WTC11 (cell line): ENCODE results near the gene HIPK3. TPM values are rescaled to one million over a fixed set of nuclear protein-coding genes. Genes with fewer than 3 reads are reported as not detected.

Experiments used
- ATAC-seq: fragments of 200-7000 bp; cut with Tn5 transposase; 2 replicates; pipeline ENCODE4 v1.10.0; 2021; ENCODE audit warnings: mild to moderate bottlenecking, moderate library complexity
- CTCF ChIA-PET: fragments of 300-600 bp; sonication (Branson Sonifier 250); formaldehyde crosslinking; loops from one replicate; lab custom pipeline; 2021; ENCODE audit warnings: antibody characterized with exemption; lab: Charles Lee
- POLR2A ChIA-PET: fragments of 350-600 bp; sonication (Branson Sonifier 250); formaldehyde crosslinking; loops from one replicate; lab custom pipeline; 2021; ENCODE audit warnings: antibody characterized with exemption; lab: Charles Lee
- DNase-seq: peaks from one replicate; pipeline ENCODE4 v3.0.0; 2021; ENCODE audit warnings: low spot score
- H3K27ac Mint-ChIP-seq: 2 replicates; pipeline ENCODE4 v1.8.0; 2021; ENCODE audit warnings: mixed read lengths
- H3K27me3 Mint-ChIP-seq: 2 replicates; pipeline ENCODE4 v1.8.0; 2021; ENCODE audit warnings: low read depth, mild to moderate bottlenecking, moderate library complexity, mixed read lengths
- H3K36me3 Mint-ChIP-seq: 2 replicates; pipeline ENCODE4 v1.8.0; 2021; ENCODE audit warnings: mixed read lengths
- H3K4me1 Mint-ChIP-seq: 2 replicates; pipeline ENCODE4 v1.8.0; 2022; ENCODE audit warnings: mixed read lengths
- H3K4me3 Mint-ChIP-seq: 2 replicates; pipeline ENCODE4 v1.8.0; 2021; ENCODE audit warnings: mild to moderate bottlenecking, moderate library complexity, mixed read lengths
- H3K9me3 Mint-ChIP-seq: 2 replicates; pipeline ENCODE4 v1.8.0; 2021; ENCODE audit warnings: mixed read lengths
- ATF2 ChIP-seq: sonication (generic); formaldehyde crosslinking; IDR thresholded peaks from 2 replicates; pipeline ENCODE4 v1.8.1; 2022; ENCODE audit warnings: low read depth, missing genetic modification reagents, borderline replicate concordance
- CBFB ChIP-seq: sonication (generic); formaldehyde crosslinking; IDR thresholded peaks from 2 replicates; pipeline ENCODE4 v1.8.1; 2022; ENCODE audit warnings: mild to moderate bottlenecking, low read depth, missing genetic modification reagents
- CREM ChIP-seq: sonication (generic); formaldehyde crosslinking; IDR thresholded peaks from 2 replicates; pipeline ENCODE4 v1.8.1; 2022; ENCODE audit warnings: mild to moderate bottlenecking, missing genetic modification reagents, moderate library complexity
- ETV6 ChIP-seq: sonication (generic); formaldehyde crosslinking; IDR thresholded peaks from 2 replicates; pipeline ENCODE4 v1.8.1; 2022; ENCODE audit warnings: mild to moderate bottlenecking, missing genetic modification reagents
- FOXJ3 ChIP-seq: sonication (generic); formaldehyde crosslinking; IDR thresholded peaks from 2 replicates; pipeline ENCODE4 v1.9.0; 2021; ENCODE audit warnings: missing genetic modification reagents, mild to moderate bottlenecking, borderline replicate concordance
- GTF2I ChIP-seq: fragments of 250-450 bp; sonication (Bioruptor Pico); conservative IDR thresholded peaks from 2 replicates; pipeline ENCODE4 v1.4.0; 2021; ENCODE audit warnings: mild to moderate bottlenecking
- IRF2 ChIP-seq: sonication (generic); formaldehyde crosslinking; IDR thresholded peaks from 2 replicates; pipeline ENCODE4 v1.8.0; 2022; ENCODE audit warnings: low read depth, missing genetic modification reagents, borderline replicate concordance
- NR2C2 ChIP-seq: sonication (generic); formaldehyde crosslinking; IDR thresholded peaks from 2 replicates; pipeline ENCODE4 v1.8.0; 2022; ENCODE audit warnings: mild to moderate bottlenecking, missing genetic modification reagents
- PRRX2 ChIP-seq: fragments of 250-450 bp; sonication (Bioruptor Pico); IDR thresholded peaks from 2 replicates; pipeline ENCODE4 v1.8.0; 2021; ENCODE audit warnings: mild to moderate bottlenecking
- SMAD4 ChIP-seq: sonication (generic); formaldehyde crosslinking; IDR thresholded peaks from 2 replicates; pipeline ENCODE4 v1.8.0; 2022; ENCODE audit warnings: mild to moderate bottlenecking, missing genetic modification reagents
- TCF7 ChIP-seq: sonication (generic); formaldehyde crosslinking; IDR thresholded peaks from 2 replicates; pipeline ENCODE4 v1.8.0; 2022; ENCODE audit warnings: mild to moderate bottlenecking, low read depth, missing genetic modification reagents, moderate library complexity
- TEAD4 ChIP-seq: sonication (generic); formaldehyde crosslinking; IDR thresholded peaks from 2 replicates; pipeline ENCODE4 v1.8.0; 2022; ENCODE audit warnings: mild to moderate bottlenecking, missing genetic modification reagents
- ZNF138 ChIP-seq: sonication (generic); formaldehyde crosslinking; conservative IDR thresholded peaks from 2 replicates; pipeline ENCODE4 v1.8.1; 2022; ENCODE audit warnings: mild to moderate bottlenecking, moderate library complexity, missing genetic modification reagents
- ZNF263 ChIP-seq: sonication (generic); formaldehyde crosslinking; IDR thresholded peaks from 2 replicates; pipeline ENCODE4 v1.8.1; 2022; ENCODE audit warnings: low read depth, mild to moderate bottlenecking, moderate library complexity, missing genetic modification reagents
- ZNF396 ChIP-seq: fragments of 250-450 bp; sonication (Bioruptor Pico); IDR thresholded peaks from 2 replicates; pipeline ENCODE4 v1.8.0; 2021; ENCODE audit warnings: mild to moderate bottlenecking, moderate library complexity, borderline replicate concordance
- total RNA-seq: library from RNA; stranded (reverse); gene quantifications from 3 replicates; pipeline ENCODE4 v1.2.3, GENCODE V29; 2021
- TF ChIP-seq, protein P1 (sequence below): fragments of 250-450 bp; sonication (Bioruptor Pico); IDR thresholded peaks from 2 replicates; pipeline ENCODE4 v1.9.0; 2021; ENCODE audit warnings: moderate library complexity, mild to moderate bottlenecking, inconsistent platforms, borderline replicate concordance
- TF ChIP-seq, protein P2 (sequence below): sonication (generic); formaldehyde crosslinking; IDR thresholded peaks from 2 replicates; pipeline ENCODE4 v1.8.0; 2022; ENCODE audit warnings: mild to moderate bottlenecking, missing genetic modification reagents
- TF ChIP-seq, protein P3 (sequence below): sonication (generic); formaldehyde crosslinking; IDR thresholded peaks from 2 replicates; pipeline ENCODE4 v1.8.1; 2023; ENCODE audit warnings: mild to moderate bottlenecking, missing genetic modification reagents, moderate library complexity
- TF ChIP-seq, protein P4 (sequence below): sonication (generic); formaldehyde crosslinking; IDR thresholded peaks from 2 replicates; pipeline ENCODE4 v1.8.0; 2022; ENCODE audit warnings: missing genetic modification reagents
- TF ChIP-seq, protein P5 (sequence below): sonication (generic); formaldehyde crosslinking; conservative IDR thresholded peaks from 2 replicates; pipeline ENCODE4 v1.8.1; 2023; ENCODE audit warnings: mild to moderate bottlenecking, low read depth, missing genetic modification reagents, moderate library complexity

Gene HIPK3
- total RNA-seq, 1 experiment from 2014 or later: 24.1 TPM

DNA sequence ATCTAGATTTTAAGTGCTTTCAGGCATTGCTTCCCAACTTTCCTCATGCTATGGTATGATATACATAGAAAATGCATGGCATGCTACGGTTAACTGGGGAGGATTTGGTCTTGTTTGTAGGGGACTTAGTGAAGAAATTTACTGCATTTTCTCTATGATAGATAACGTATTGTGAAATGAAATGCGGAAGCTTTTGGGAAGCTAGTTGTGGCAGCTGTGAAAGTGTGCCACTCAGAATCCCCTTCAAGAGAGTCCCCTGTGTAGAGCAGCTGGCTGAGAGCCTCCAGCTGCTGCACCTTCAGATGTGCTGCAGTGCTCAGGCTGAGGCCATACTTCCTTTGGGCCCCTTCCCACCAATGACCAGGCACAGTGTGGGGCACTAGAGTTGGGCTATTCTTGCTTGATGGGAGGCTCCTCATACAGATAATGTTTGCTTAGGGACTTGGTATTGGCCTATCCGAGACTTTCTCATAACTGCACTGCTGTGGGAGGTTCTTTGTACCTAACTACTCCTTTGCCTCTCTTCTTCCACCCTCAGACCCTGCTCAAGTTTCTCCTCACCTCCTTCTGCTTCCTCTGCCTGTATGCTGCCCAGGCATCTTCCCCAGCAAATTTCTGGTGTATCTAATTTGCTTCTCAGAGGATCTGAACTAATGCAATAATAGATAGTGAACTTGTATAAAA lies 67.3 kb downstream of the HIPK3 start:
- POLR2A ChIA-PET: no interaction called here
- Mint-ChIP-seq H3K9me3 (no peaks in the 10 kb centered on the region), H3K27me3 (no peaks in the 10 kb centered on the region), H3K4me3 (no peak overlapping the region), H3K4me1 (peaks cover 14% of the 10 kb centered on the region), H3K27ac (no peak overlapping the region), H3K36me3 (no peaks in the 10 kb centered on the region)
- ATAC-seq (peak; percentile 82), DNase-seq (no peak)
- CTCF ChIA-PET: no interaction called here
- TF ChIP-seq PRRX2 (CRISPR knock-in tag) (no peak), TEAD4 (CRISPR knock-in tag) (no peak), CREM (CRISPR knock-in tag) (no peak), FOXJ3 (CRISPR knock-in tag) (no peak), GTF2I (CRISPR knock-in tag) (no peak), TCF7 (CRISPR knock-in tag) (no peak), ZNF263 (CRISPR knock-in tag) (no peak), ZNF396 (CRISPR knock-in tag) (no peak), NR2C2 (no peak), IRF2 (CRISPR knock-in tag) (no peak), SMAD4 (no peak), ATF2 (CRISPR knock-in tag) (no peak), ZNF138 (CRISPR knock-in tag) (no peak), ETV6 (CRISPR knock-in tag) (no peak), CBFB (CRISPR knock-in tag) (no peak)
- TF ChIP-seq, protein P1, sequence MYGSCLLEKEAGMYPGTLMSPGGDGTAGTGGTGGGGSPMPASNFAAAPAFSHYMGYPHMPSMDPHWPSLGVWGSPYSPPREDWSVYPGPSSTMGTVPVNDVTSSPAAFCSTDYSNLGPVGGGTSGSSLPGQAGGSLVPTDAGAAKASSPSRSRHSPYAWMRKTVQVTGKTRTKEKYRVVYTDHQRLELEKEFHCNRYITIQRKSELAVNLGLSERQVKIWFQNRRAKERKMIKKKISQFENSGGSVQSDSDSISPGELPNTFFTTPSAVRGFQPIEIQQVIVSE (CRISPR knock-in tag): no peak
- TF ChIP-seq, protein P2, sequence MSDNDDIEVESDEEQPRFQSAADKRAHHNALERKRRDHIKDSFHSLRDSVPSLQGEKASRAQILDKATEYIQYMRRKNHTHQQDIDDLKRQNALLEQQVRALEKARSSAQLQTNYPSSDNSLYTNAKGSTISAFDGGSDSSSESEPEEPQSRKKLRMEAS (CRISPR knock-in tag): no peak
- TF ChIP-seq, protein P3, sequence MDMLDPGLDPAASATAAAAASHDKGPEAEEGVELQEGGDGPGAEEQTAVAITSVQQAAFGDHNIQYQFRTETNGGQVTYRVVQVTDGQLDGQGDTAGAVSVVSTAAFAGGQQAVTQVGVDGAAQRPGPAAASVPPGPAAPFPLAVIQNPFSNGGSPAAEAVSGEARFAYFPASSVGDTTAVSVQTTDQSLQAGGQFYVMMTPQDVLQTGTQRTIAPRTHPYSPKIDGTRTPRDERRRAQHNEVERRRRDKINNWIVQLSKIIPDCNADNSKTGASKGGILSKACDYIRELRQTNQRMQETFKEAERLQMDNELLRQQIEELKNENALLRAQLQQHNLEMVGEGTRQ: no peak
- TF ChIP-seq, protein P4, sequence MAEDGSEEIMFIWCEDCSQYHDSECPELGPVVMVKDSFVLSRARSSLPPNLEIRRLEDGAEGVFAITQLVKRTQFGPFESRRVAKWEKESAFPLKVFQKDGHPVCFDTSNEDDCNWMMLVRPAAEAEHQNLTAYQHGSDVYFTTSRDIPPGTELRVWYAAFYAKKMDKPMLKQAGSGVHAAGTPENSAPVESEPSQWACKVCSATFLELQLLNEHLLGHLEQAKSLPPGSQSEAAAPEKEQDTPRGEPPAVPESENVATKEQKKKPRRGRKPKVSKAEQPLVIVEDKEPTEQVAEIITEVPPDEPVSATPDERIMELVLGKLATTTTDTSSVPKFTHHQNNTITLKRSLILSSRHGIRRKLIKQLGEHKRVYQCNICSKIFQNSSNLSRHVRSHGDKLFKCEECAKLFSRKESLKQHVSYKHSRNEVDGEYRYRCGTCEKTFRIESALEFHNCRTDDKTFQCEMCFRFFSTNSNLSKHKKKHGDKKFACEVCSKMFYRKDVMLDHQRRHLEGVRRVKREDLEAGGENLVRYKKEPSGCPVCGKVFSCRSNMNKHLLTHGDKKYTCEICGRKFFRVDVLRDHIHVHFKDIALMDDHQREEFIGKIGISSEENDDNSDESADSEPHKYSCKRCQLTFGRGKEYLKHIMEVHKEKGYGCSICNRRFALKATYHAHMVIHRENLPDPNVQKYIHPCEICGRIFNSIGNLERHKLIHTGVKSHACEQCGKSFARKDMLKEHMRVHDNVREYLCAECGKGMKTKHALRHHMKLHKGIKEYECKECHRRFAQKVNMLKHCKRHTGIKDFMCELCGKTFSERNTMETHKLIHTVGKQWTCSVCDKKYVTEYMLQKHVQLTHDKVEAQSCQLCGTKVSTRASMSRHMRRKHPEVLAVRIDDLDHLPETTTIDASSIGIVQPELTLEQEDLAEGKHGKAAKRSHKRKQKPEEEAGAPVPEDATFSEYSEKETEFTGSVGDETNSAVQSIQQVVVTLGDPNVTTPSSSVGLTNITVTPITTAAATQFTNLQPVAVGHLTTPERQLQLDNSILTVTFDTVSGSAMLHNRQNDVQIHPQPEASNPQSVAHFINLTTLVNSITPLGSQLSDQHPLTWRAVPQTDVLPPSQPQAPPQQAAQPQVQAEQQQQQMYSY (CRISPR knock-in tag): no peak
- TF ChIP-seq, protein P5, sequence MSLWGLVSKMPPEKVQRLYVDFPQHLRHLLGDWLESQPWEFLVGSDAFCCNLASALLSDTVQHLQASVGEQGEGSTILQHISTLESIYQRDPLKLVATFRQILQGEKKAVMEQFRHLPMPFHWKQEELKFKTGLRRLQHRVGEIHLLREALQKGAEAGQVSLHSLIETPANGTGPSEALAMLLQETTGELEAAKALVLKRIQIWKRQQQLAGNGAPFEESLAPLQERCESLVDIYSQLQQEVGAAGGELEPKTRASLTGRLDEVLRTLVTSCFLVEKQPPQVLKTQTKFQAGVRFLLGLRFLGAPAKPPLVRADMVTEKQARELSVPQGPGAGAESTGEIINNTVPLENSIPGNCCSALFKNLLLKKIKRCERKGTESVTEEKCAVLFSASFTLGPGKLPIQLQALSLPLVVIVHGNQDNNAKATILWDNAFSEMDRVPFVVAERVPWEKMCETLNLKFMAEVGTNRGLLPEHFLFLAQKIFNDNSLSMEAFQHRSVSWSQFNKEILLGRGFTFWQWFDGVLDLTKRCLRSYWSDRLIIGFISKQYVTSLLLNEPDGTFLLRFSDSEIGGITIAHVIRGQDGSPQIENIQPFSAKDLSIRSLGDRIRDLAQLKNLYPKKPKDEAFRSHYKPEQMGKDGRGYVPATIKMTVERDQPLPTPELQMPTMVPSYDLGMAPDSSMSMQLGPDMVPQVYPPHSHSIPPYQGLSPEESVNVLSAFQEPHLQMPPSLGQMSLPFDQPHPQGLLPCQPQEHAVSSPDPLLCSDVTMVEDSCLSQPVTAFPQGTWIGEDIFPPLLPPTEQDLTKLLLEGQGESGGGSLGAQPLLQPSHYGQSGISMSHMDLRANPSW: no peak
